Endodermal cell (in vitro differentiated cells): ENCODE measurements around the gene SH3PXD2A. TPM values are rescaled to one million over a fixed set of nuclear protein-coding genes. Genes with fewer than 3 reads are reported as not detected.

Experiments
- DNase-seq: peaks from one replicate; pipeline ENCODE4 v3.0.0-alpha.2; 2017
- H3K27ac ChIP-seq: 2 replicates; pipeline ENCODE4 v1.5.1; 2013; ENCODE audit warnings: mild to moderate bottlenecking, low read depth, low read length, moderate library complexity
- H3K27me3 ChIP-seq: 2 replicates; pipeline ENCODE4 v1.6.1; 2013; ENCODE audit warnings: mild to moderate bottlenecking, low read length, moderate library complexity; ENCODE audit not compliant: insufficient read depth, control insufficient read depth, poor library complexity, severe bottlenecking
- H3K36me3 ChIP-seq: 2 replicates; pipeline ENCODE4 v1.7.0; 2013; ENCODE audit warnings: mild to moderate bottlenecking, low read length, moderate library complexity; ENCODE audit not compliant: control insufficient read depth, insufficient read depth
- H3K4me1 ChIP-seq: one replicate; pipeline ENCODE4 v1.7.0; 2013; ENCODE audit warnings: low read length; ENCODE audit not compliant: control insufficient read depth, insufficient read depth
- H3K4me3 ChIP-seq: 2 replicates; pipeline ENCODE4 v1.5.1; 2013; ENCODE audit warnings: mild to moderate bottlenecking, low read length, moderate library complexity
- H3K9ac ChIP-seq: 2 replicates; pipeline ENCODE4 v1.6.1; 2013; ENCODE audit warnings: mild to moderate bottlenecking, low read length, moderate library complexity; ENCODE audit not compliant: poor library complexity, severe bottlenecking; ENCODE audit errors: extremely low read depth
- H3K9me3 ChIP-seq: 2 replicates; pipeline ENCODE4 v1.6.1; 2013; ENCODE audit warnings: mild to moderate bottlenecking, low read length, moderate library complexity; ENCODE audit not compliant: control insufficient read depth
- H3K27ac Mint-ChIP-seq: 2 replicates; pipeline ENCODE4 v1.8.0; 2020; ENCODE audit warnings: mixed read lengths
- H3K27me3 Mint-ChIP-seq: 2 replicates; pipeline ENCODE4 v1.8.0; 2021; ENCODE audit warnings: mild to moderate bottlenecking, mixed read lengths; ENCODE audit not compliant: insufficient read depth
- H3K36me3 Mint-ChIP-seq: 2 replicates; pipeline ENCODE4 v1.8.0; 2020; ENCODE audit warnings: low read depth, mixed read lengths
- H3K4me1 Mint-ChIP-seq: 2 replicates; pipeline ENCODE4 v1.8.0; 2020; ENCODE audit warnings: mixed read lengths
- H3K4me3 Mint-ChIP-seq: 2 replicates; pipeline ENCODE4 v1.8.0; 2020; ENCODE audit warnings: mild to moderate bottlenecking, moderate library complexity, mixed read lengths
- H3K9me3 Mint-ChIP-seq: 2 replicates; pipeline ENCODE4 v1.8.0; 2020; ENCODE audit warnings: mild to moderate bottlenecking, mixed read lengths
- WGBS, 2 experiments: methylation state at CpG; one replicate each; pipeline versions ENCODE4 v1.1.5 to v1.1.7; 2013; ENCODE audit warnings: missing lambda C conversion rate in 2 of 2, mixed read lengths in 1 of 2; ENCODE audit not compliant: insufficient coverage in 1 of 2, insufficient read length in 1 of 2; 5-methylcytosine and 5-hydroxymethylcytosine counted together
- total RNA-seq, 2 donors: library from RNA; stranded (reverse); fragmentation: NEBNext Ultra II Directional in 1 of 2; extraction: Animal tissue kit (Norgen Biotek cat#: 25700) in 1 of 2; gene quantifications; 2 replicates in 1 of 2; 3 replicates in 1 of 2; pipeline ENCODE4 v1.2.1, GENCODE V29; 2021
- TF ChIP-seq, protein P1 (sequence below): fragments of 200-600 bp; sonication (generic); conservative IDR thresholded peaks from 2 replicates; pipeline ENCODE4 v1.5.0; 2021; ENCODE audit warnings: antibody characterized with exemption, mild to moderate bottlenecking

SH3PXD2A gene
- total RNA-seq, 2 donors from 2014 or later = 15.7 to 22.6 TPM

DNA sequence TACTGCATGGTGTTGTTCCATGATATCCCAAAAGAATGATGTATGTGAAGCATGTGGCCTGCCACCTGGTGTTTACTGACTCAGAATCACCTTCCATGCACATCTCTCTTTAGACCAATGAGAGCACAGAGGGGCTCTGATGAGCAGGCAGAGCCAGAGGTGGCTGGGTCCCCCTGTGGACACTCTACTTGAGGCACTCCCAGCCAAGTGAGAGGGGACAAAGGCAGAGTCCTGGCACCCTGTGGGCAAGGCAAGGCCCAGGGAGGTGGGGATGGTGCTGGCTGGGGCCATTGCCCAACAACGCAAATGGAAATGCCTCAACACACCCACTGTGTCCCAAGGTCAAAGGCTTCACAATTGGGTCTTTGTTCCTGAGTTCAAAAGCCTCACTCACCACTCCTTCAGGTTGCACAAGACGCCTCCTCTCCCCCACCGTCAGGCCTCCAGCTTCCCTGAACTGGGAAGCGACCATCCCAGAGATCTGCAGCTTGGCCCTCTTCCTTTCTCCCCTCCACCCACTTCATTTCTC is 197.3 kb downstream of the SH3PXD2A start:
- no peak for DNase-seq
- no peak overlapping the region for H3K27ac ChIP-seq
- no peak overlapping the region for H3K4me3 ChIP-seq
- H3K9ac ChIP-seq = no peak overlapping the region
- H3K27me3 ChIP-seq = no peaks in the 10 kb centered on the region
- H3K27ac Mint-ChIP-seq = no peak overlapping the region
- 83 to 88% methylated on average over 1 to 4 of the region's 4 CpGs for WGBS, 2 experiments
- no peaks in the 10 kb centered on the region for H3K9me3 ChIP-seq
- no peaks in the 10 kb centered on the region for H3K36me3 ChIP-seq
- H3K36me3 Mint-ChIP-seq = peaks cover 25% of the 10 kb centered on the region
- H3K4me3 Mint-ChIP-seq = no peak overlapping the region
- no peaks in the 10 kb centered on the region for H3K4me1 ChIP-seq
- H3K9me3 Mint-ChIP-seq = no peaks in the 10 kb centered on the region
- no peaks in the 10 kb centered on the region for H3K27me3 Mint-ChIP-seq
- TF ChIP-seq, protein P1, sequence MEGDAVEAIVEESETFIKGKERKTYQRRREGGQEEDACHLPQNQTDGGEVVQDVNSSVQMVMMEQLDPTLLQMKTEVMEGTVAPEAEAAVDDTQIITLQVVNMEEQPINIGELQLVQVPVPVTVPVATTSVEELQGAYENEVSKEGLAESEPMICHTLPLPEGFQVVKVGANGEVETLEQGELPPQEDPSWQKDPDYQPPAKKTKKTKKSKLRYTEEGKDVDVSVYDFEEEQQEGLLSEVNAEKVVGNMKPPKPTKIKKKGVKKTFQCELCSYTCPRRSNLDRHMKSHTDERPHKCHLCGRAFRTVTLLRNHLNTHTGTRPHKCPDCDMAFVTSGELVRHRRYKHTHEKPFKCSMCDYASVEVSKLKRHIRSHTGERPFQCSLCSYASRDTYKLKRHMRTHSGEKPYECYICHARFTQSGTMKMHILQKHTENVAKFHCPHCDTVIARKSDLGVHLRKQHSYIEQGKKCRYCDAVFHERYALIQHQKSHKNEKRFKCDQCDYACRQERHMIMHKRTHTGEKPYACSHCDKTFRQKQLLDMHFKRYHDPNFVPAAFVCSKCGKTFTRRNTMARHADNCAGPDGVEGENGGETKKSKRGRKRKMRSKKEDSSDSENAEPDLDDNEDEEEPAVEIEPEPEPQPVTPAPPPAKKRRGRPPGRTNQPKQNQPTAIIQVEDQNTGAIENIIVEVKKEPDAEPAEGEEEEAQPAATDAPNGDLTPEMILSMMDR = no peak
- H3K4me1 Mint-ChIP-seq = no peaks in the 10 kb centered on the region

DNA sequence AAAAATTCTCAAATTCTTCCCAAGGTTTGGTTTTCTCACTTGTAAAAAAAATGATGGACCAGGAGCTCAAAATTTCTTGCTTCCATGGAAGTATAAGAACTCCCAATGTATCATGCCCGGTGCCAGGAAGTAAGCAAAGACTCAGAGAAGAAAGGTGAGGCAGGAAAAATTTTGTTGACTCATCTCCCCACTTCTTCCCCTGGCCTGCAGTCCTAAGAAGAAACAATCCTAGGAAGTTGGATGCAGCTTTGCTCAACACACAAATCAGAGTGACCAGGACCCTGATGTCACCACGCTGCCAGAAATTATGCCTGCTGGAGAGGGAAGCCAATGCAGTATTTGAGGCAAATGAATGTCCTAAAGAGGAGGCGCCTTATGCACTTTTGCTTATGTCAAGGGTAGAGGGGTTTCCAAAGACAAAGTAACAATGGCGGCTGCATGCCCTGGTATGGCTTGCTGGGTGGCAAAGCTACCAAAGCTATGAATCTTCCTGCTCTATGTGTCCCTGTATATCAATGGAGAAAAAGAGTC is 198.2 kb downstream of the SH3PXD2A start:
- Histone ChIP-seq H3K4me3 (no peak overlapping the region), H3K27me3 (no peaks in the 10 kb centered on the region), H3K4me1 (no peaks in the 10 kb centered on the region), H3K27ac (no peak overlapping the region), H3K9ac (no peak overlapping the region), H3K36me3 (no peaks in the 10 kb centered on the region), H3K9me3 (no peaks in the 10 kb centered on the region)
- DNase-seq = no peak
- Mint-ChIP-seq H3K9me3 (no peaks in the 10 kb centered on the region), H3K36me3 (peaks cover 25% of the 10 kb centered on the region), H3K27ac (no peak overlapping the region), H3K4me3 (no peak overlapping the region), H3K27me3 (no peaks in the 10 kb centered on the region), H3K4me1 (no peaks in the 10 kb centered on the region)
- TF ChIP-seq, protein P1 = no peak
- 94 to 100% methylated on average over 3 to 4 of the region's 4 CpGs for WGBS, 2 experiments

DNA sequence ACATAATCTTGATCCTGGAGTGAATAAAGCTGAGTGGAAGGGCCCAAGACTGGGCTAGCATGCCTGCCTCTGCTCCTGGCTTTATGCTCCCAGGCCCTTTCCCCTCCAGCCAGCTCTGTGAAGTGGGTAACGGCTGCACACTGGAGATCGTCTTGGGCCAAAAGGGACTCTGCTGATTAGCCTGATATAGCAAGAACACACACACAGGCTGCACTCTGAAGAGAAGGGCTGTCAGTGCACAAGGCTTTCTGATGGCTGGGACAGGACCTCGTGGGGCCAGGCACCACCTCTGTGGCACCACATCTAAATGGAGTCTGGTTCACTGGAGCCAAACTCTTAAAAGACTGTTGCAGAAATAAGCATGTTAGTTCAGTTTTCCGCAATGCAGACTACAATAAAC is 200.5 kb downstream of the SH3PXD2A start:
- Mint-ChIP-seq H3K27ac (no peak overlapping the region), H3K4me1 (no peaks in the 10 kb centered on the region), H3K36me3 (peaks cover 25% of the 10 kb centered on the region), H3K27me3 (no peaks in the 10 kb centered on the region), H3K4me3 (no peak overlapping the region), H3K9me3 (no peaks in the 10 kb centered on the region)
- Histone ChIP-seq H3K4me3 (no peak overlapping the region), H3K36me3 (no peaks in the 10 kb centered on the region), H3K9me3 (no peaks in the 10 kb centered on the region), H3K27ac (no peak overlapping the region), H3K4me1 (no peaks in the 10 kb centered on the region), H3K27me3 (no peaks in the 10 kb centered on the region), H3K9ac (no peak overlapping the region)
- 88 to 91% methylated on average over 4 of the region's 4 CpGs for WGBS, 2 experiments
- no peak for DNase-seq
- TF ChIP-seq, protein P1 = no peak
